Neutrophil (primary cell): ENCODE data around the gene C1orf21.

Source experiments
- H3K27ac ChIP-seq: fragments of 200-600 bp; sonication (generic); 2 replicates; pipeline ENCODE4 v1.5.1; 2016; ENCODE audit warnings: mild to moderate bottlenecking, moderate library complexity
- H3K27me3 ChIP-seq: fragments of 200-600 bp; sonication (generic); 2 replicates; pipeline ENCODE4 v1.6.0; 2016; ENCODE audit warnings: mild to moderate bottlenecking
- H3K36me3 ChIP-seq: fragments of 200-600 bp; sonication (generic); 2 replicates; pipeline ENCODE4 v1.5.1; 2017
- H3K4me1 ChIP-seq, 2 experiments: fragments of 200-600 bp in 1 of 2; sonication (generic) in 1 of 2; 1 replicate in 1 of 2; 2 replicates in 1 of 2; pipeline versions ENCODE4 v1.5.1 to v1.6.1; 2013 to 2016; ENCODE audit warnings: low read depth in 1 of 2, low read length in 1 of 2, mild to moderate bottlenecking in 1 of 2, moderate library complexity in 1 of 2; ENCODE audit not compliant: control insufficient read depth in 1 of 2, insufficient read depth in 1 of 2
- H3K4me3 ChIP-seq, 2 experiments: fragments of 200-600 bp in 1 of 2; sonication (generic) in 1 of 2; 1 replicate in 1 of 2; 2 replicates in 1 of 2; pipeline ENCODE4 v1.5.1; 2013 to 2016; ENCODE audit warnings: low read depth in 1 of 2, low read length in 1 of 2, mild to moderate bottlenecking in 1 of 2, moderate library complexity in 1 of 2
- H3K9me3 ChIP-seq: fragments of 200-600 bp; sonication (generic); 2 replicates; pipeline ENCODE4 v1.5.1; 2016
- TF ChIP-seq, protein P1 (sequence below): fragments of 200-600 bp; sonication (generic); IDR thresholded peaks from 2 replicates; pipeline ENCODE4 v1.5.1; 2016; ENCODE audit warnings: antibody characterized with exemption

Gene C1orf21

DNA sequence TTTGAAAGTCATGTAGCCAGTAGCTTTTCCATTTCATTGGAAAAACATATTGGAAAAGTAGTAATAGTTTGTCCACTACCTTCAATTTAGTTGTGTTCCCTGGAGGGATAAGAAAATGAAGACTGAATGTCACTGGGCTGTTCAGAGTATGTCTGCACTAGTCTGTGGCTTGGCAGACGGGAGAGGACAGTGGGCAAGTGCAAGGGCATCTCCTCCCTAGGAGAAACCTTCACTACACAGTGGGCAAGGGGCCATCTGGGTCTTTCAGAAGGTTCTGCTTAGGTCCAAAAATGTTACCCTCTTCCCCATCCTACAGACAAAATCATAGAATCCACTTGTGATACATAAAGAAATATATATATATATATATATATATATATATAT is 118.1 kb downstream of the C1orf21 start:
- no peaks in the 10 kb centered on the region for H3K9me3 ChIP-seq
- H3K27me3 ChIP-seq, result no peaks in the 10 kb centered on the region
- TF ChIP-seq, protein P1, sequence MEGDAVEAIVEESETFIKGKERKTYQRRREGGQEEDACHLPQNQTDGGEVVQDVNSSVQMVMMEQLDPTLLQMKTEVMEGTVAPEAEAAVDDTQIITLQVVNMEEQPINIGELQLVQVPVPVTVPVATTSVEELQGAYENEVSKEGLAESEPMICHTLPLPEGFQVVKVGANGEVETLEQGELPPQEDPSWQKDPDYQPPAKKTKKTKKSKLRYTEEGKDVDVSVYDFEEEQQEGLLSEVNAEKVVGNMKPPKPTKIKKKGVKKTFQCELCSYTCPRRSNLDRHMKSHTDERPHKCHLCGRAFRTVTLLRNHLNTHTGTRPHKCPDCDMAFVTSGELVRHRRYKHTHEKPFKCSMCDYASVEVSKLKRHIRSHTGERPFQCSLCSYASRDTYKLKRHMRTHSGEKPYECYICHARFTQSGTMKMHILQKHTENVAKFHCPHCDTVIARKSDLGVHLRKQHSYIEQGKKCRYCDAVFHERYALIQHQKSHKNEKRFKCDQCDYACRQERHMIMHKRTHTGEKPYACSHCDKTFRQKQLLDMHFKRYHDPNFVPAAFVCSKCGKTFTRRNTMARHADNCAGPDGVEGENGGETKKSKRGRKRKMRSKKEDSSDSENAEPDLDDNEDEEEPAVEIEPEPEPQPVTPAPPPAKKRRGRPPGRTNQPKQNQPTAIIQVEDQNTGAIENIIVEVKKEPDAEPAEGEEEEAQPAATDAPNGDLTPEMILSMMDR, result no peak
- no peak overlapping the region for H3K4me3 ChIP-seq
- no peak overlapping the region for H3K27ac ChIP-seq
- H3K36me3 ChIP-seq, result no peaks in the 10 kb centered on the region
- no peaks in the 10 kb centered on the region for H3K4me1 ChIP-seq

DNA sequence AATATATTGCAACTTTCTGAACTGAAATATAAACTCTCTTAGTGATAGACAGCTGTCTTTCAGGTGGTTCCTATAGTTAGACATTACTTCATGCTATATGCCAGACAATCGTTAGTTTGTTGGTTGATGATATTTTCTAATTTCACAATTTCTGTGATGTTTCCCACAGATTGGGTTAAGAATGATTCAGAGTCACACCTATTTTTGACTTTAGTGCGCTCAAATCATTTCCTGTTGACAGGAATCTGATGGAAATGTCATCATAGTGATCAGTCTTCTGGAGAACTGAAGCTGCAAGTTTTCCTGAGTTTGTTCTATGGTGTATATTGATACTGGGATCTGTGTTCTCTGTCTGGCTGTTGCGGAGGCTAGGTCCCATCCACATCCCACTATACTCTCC is 119.7 kb downstream of the C1orf21 start:
- H3K27ac ChIP-seq, result no peak overlapping the region
- H3K27me3 ChIP-seq, result no peaks in the 10 kb centered on the region
- H3K4me3 ChIP-seq, result no peak overlapping the region
- no peaks in the 10 kb centered on the region for H3K4me1 ChIP-seq
- no peaks in the 10 kb centered on the region for H3K9me3 ChIP-seq
- TF ChIP-seq, protein P1, result no peak
- no peaks in the 10 kb centered on the region for H3K36me3 ChIP-seq

DNA sequence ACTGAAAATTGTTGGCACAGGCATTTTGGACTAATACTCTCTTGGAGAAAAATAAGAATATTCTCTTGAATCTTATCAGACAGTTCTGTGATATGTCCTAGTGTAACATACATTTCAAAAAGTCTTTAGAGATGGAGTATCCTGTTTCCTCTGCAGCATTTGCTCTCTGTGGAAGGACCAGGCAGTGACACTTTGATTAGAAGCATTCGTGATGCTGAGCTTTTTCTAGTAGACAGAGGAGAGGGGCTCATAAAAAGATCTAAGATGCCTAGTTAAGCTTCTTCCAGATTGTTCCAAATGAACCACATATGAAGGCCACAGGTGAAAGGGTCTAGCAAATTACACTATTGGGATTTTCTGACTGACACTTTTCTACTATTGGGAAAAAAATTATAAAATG is 120.3 kb downstream of the C1orf21 start:
- Histone ChIP-seq H3K9me3 (no peaks in the 10 kb centered on the region), H3K4me1 (no peaks in the 10 kb centered on the region), H3K27me3 (no peaks in the 10 kb centered on the region), H3K36me3 (no peaks in the 10 kb centered on the region), H3K27ac (no peak overlapping the region), H3K4me3 (no peak overlapping the region)
- TF ChIP-seq, protein P1, result no peak

DNA sequence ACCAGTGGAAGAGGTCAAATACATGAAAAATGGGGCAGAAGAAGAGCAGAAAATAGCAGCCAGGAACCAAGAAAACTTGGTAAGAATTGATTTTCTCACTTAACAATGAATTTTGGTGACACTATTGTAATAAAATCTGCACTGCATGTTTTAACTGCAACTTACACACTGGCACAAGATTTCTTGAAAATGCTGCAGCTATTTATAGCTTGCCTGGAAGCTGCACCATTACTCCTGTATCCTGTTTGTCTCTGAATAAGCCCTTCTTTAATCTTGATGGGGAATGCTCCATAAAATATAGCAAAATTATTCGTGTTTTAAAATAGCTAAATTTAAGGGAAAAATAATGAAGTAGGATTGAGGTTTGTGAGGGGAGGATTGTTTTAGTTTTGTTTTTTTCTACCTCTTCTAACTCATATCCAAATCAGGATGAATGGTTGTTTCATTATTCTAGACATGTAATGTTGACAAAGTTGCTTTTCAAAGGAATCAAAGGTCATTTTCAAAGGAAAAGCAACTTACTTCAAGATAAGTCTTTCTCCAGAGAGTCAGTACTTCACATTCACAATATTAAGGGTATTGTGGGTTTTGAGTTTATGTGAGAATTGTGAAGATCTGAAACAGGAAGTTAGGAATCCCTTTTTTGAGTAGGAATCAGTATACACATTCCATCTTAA is 120.9 kb downstream of the C1orf21 start:
- H3K27ac ChIP-seq, result no peak overlapping the region
- H3K9me3 ChIP-seq, result no peaks in the 10 kb centered on the region
- TF ChIP-seq, protein P1, result no peak

DNA sequence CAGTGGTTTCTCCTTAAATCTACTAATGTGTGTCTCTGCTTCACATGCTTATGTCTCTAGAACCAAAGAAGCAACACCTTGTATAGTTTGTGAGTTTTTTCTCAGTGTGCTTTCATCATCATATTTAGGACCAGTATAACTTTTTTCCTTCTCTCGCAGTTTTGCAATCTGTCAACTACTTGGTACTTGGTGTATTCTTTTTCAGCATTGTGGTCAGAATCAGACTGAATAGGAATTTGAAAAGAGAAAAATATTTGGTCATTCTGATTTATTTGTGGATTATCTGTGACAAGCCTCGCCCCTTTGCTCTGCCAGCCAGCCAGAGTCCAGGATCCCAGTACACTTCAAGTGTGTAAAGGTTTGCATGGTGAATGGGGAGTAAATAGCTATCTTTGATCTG is 122.3 kb downstream of the C1orf21 start:
- H3K27me3 ChIP-seq, result no peaks in the 10 kb centered on the region
- no peaks in the 10 kb centered on the region for H3K9me3 ChIP-seq
- H3K4me1 ChIP-seq, result no peaks in the 10 kb centered on the region
- TF ChIP-seq, protein P1, result no peak
- H3K4me3 ChIP-seq, result no peak overlapping the region
- H3K27ac ChIP-seq, result no peak overlapping the region
- no peaks in the 10 kb centered on the region for H3K36me3 ChIP-seq

More for the DNA sequence above, 120.9 kb downstream of the C1orf21 start:
- H3K4me3 ChIP-seq, result no peak overlapping the region
- no peaks in the 10 kb centered on the region for H3K36me3 ChIP-seq
- no peaks in the 10 kb centered on the region for H3K4me1 ChIP-seq
- no peaks in the 10 kb centered on the region for H3K27me3 ChIP-seq
